Astrocyte of the spinal cord (primary cell): ENCODE measurements around the gene DMRT1.

Experiments
- DNase-seq: peaks from one replicate; pipeline ENCODE4 v3.0.0; 2011; ENCODE audit warnings: low read depth, low spot score
- H3K4me3 ChIP-seq: 2 replicates; pipeline ENCODE4 v1.5.1; 2011; ENCODE audit warnings: low read depth, mild to moderate bottlenecking, low read length, moderate library complexity
- CTCF ChIP-seq: IDR thresholded peaks from 2 replicates; pipeline ENCODE4 v1.5.1; 2012; ENCODE audit warnings: low read depth, mild to moderate bottlenecking, low read length, inconsistent platforms
- in situ Hi-C: cut with HindIII; loops from 2 replicates; pipeline ENCODE4 v1.10.0; 2017; ENCODE audit warnings: low sequenced_read_pairs

Gene DMRT1

GRCh38 chr9:804026-804425, 37.5 kb upstream of the DMRT1 start:
- in situ Hi-C loops = no loop called here
- no peak for TF ChIP-seq CTCF
- DNase-seq = peak; percentile 25
- no peak overlapping the region for H3K4me3 ChIP-seq

GRCh38 chr9:805151-805550, 36.3 kb upstream of the DMRT1 start:
- no peak for DNase-seq
- H3K4me3 ChIP-seq = no peak overlapping the region
- no peak for TF ChIP-seq CTCF
- in situ Hi-C loops = no loop called here

GRCh38 chr9:806285-807156, 35.0 kb upstream of the DMRT1 start:
- TF ChIP-seq CTCF = peak; percentile 78
- peak; percentile 46 for DNase-seq
- no peak overlapping the region for H3K4me3 ChIP-seq
- in situ Hi-C loops = no loop called here

- peak; percentile 53 for DNase-seq
- no peak overlapping the region for H3K4me3 ChIP-seq
- in situ Hi-C loops = no loop called here
- no peak for TF ChIP-seq CTCF
Measured at GRCh38 chr9:811106-811531, 30.4 kb upstream of the DMRT1 start.

- no peak for TF ChIP-seq CTCF
- no peak for DNase-seq
- in situ Hi-C loops = no loop called here
- H3K4me3 ChIP-seq = no peak overlapping the region
Measured at GRCh38 chr9:818958-819357, 22.5 kb upstream of the DMRT1 start.

- DNase-seq = no peak
- in situ Hi-C loops = no loop called here
- TF ChIP-seq CTCF = no peak
- H3K4me3 ChIP-seq = no peak overlapping the region
Measured at GRCh38 chr9:826500-827280, 14.8 kb upstream of the DMRT1 start.
